H7 (cell line): ENCODE data around the gene ZFYVE28. TPM values are rescaled to one million over a fixed set of nuclear protein-coding genes. Genes with fewer than 3 reads are reported as not detected.

Experiments
- DNase-seq: peaks from one replicate; pipeline ENCODE4 v3.0.0; 2012
- H3K27me3 ChIP-seq: 2 replicates; pipeline ENCODE4 v1.6.0; 2011; ENCODE audit warnings: mild to moderate bottlenecking, low read length; ENCODE audit not compliant: control insufficient read depth, insufficient read depth
- H3K36me3 ChIP-seq: replicated peaks from 2 replicates; pipeline ENCODE4 v1.5.1; 2011; ENCODE audit warnings: low read length; ENCODE audit not compliant: control insufficient read depth, insufficient read depth
- H3K4me3 ChIP-seq: 2 replicates; pipeline ENCODE4 v1.5.1; 2011; ENCODE audit warnings: low read depth, mild to moderate bottlenecking, control low read depth, low read length, moderate library complexity; ENCODE audit not compliant: insufficient read depth
- total RNA-seq: library from RNA; depleted of rRNA; stranded (reverse); fragments of >200 nt; shearing (Covaris generic); gene quantifications from 2 replicates; pipeline ENCODE4 v1.2.3, GENCODE V29; 2014

ZFYVE28 gene
- total RNA-seq, 1 experiment from 2014 or later, result 2.1 TPM

GRCh38 chr4:2370597-2371320, 47.7 kb downstream of the ZFYVE28 start:
- no peak for DNase-seq

GRCh38 chr4:2368746-2369437, 49.6 kb downstream of the ZFYVE28 start:
- DNase-seq, result peak; percentile 8
- Histone ChIP-seq H3K4me3 (no peak overlapping the region), H3K36me3 (no peaks in the 10 kb centered on the region), H3K27me3 (no peaks in the 10 kb centered on the region)

More at GRCh38 chr4:2370597-2371320, 47.7 kb downstream of the ZFYVE28 start:
- no peaks in the 10 kb centered on the region for H3K27me3 ChIP-seq
- H3K36me3 ChIP-seq, result no peaks in the 10 kb centered on the region
- H3K4me3 ChIP-seq, result no peak overlapping the region

- H3K36me3 ChIP-seq, result no peaks in the 10 kb centered on the region
- DNase-seq, result no peak
- H3K27me3 ChIP-seq, result no peaks in the 10 kb centered on the region
- no peak overlapping the region for H3K4me3 ChIP-seq
Measured at GRCh38 chr4:2367626-2368025, 50.8 kb downstream of the ZFYVE28 start.

GRCh38 chr4:2366252-2367192, 51.9 kb downstream of the ZFYVE28 start:
- no peak overlapping the region for H3K4me3 ChIP-seq
- peak; percentile 42 for DNase-seq
- no peaks in the 10 kb centered on the region for H3K27me3 ChIP-seq
- H3K36me3 ChIP-seq, result no peaks in the 10 kb centered on the region

- Histone ChIP-seq H3K4me3 (no peak overlapping the region), H3K36me3 (no peaks in the 10 kb centered on the region), H3K27me3 (no peaks in the 10 kb centered on the region)
- DNase-seq, result peak; percentile 47
Measured at GRCh38 chr4:2365913-2366210, 52.6 kb downstream of the ZFYVE28 start.

GRCh38 chr4:2365054-2365912, 53.2 kb downstream of the ZFYVE28 start:
- no peak overlapping the region for H3K4me3 ChIP-seq
- DNase-seq, result peak; percentile 56

GRCh38 chr4:2364654-2365053, 53.8 kb downstream of the ZFYVE28 start:
- Histone ChIP-seq H3K4me3 (no peak overlapping the region), H3K36me3 (no peaks in the 10 kb centered on the region), H3K27me3 (no peaks in the 10 kb centered on the region)
- no peak for DNase-seq

More at GRCh38 chr4:2365054-2365912, 53.2 kb downstream of the ZFYVE28 start:
- no peaks in the 10 kb centered on the region for H3K36me3 ChIP-seq
- no peaks in the 10 kb centered on the region for H3K27me3 ChIP-seq

- Histone ChIP-seq H3K4me3 (no peak overlapping the region), H3K36me3 (no peaks in the 10 kb centered on the region), H3K27me3 (no peaks in the 10 kb centered on the region)
- peak; percentile 35 for DNase-seq
Measured at GRCh38 chr4:2363951-2364653, 54.3 kb downstream of the ZFYVE28 start.

GRCh38 chr4:2363056-2363721, 55.3 kb downstream of the ZFYVE28 start:
- Histone ChIP-seq H3K27me3 (no peaks in the 10 kb centered on the region), H3K4me3 (no peak overlapping the region), H3K36me3 (no peaks in the 10 kb centered on the region)
- peak; percentile 54 for DNase-seq

- peak; percentile 51 for DNase-seq
- no peaks in the 10 kb centered on the region for H3K36me3 ChIP-seq
- no peak overlapping the region for H3K4me3 ChIP-seq
- H3K27me3 ChIP-seq, result no peaks in the 10 kb centered on the region
Measured at GRCh38 chr4:2362266-2363055, 56.0 kb downstream of the ZFYVE28 start.

- no peak overlapping the region for H3K4me3 ChIP-seq
- H3K27me3 ChIP-seq, result no peaks in the 10 kb centered on the region
- DNase-seq, result peak; percentile 71
- no peaks in the 10 kb centered on the region for H3K36me3 ChIP-seq
Measured at GRCh38 chr4:2361366-2362265, 56.8 kb downstream of the ZFYVE28 start.

- H3K27me3 ChIP-seq, result no peaks in the 10 kb centered on the region
- peak; percentile 39 for DNase-seq
- H3K4me3 ChIP-seq, result no peak overlapping the region
- no peaks in the 10 kb centered on the region for H3K36me3 ChIP-seq
Measured at GRCh38 chr4:2360396-2360730, 58.1 kb downstream of the ZFYVE28 start.
